ENCODE results near the gene CFAP97D2.
"Not testable (repeated sequence)": the region's sequence is repeated elsewhere in the genome, so short reads cannot be mapped to it uniquely, and the experiment has no call there.

CFAP97D2 gene

GRCh38 chr13:114235697-114236096 lies 56.6 kb downstream of the CFAP97D2 start:
- no peak for DNase-seq (ENCODE audit: low spot score)

- no peak for DNase-seq (ENCODE audit: low spot score)
Observed at GRCh38 chr13:114236227-114236626, 57.2 kb downstream of the CFAP97D2 start.

- no peak for DNase-seq (ENCODE audit: low spot score)
Observed at GRCh38 chr13:114237415-114238112, 58.5 kb downstream of the CFAP97D2 start.

- DNase-seq (ENCODE audit: low spot score): no peak
Observed at GRCh38 chr13:114241918-114242317, 62.9 kb downstream of the CFAP97D2 start.

- DNase-seq (ENCODE audit: low spot score): no peak
Observed at GRCh38 chr13:114243971-114244370, 64.9 kb downstream of the CFAP97D2 start.

- no peak for DNase-seq (ENCODE audit: low spot score)
Observed at GRCh38 chr13:114244637-114245036, 65.6 kb downstream of the CFAP97D2 start.

GRCh38 chr13:114248011-114248410 lies 69.0 kb downstream of the CFAP97D2 start:
- no peak for DNase-seq (ENCODE audit: low spot score)

- no peak for DNase-seq (ENCODE audit: low spot score)
Observed at GRCh38 chr13:114249077-114249476, 70.0 kb downstream of the CFAP97D2 start.

GRCh38 chr13:114251639-114252440 lies 72.8 kb downstream of the CFAP97D2 start:
- DNase-seq (ENCODE audit: low spot score): not testable (repeated sequence)

- DNase-seq (ENCODE audit: low spot score): no peak
Observed at GRCh38 chr13:114256547-114256946, 77.5 kb downstream of the CFAP97D2 start.

- DNase-seq (ENCODE audit: low spot score): no peak
Observed at GRCh38 chr13:114257014-114257413, 78.0 kb downstream of the CFAP97D2 start.

- DNase-seq (ENCODE audit: low spot score): no peak
Observed at GRCh38 chr13:114258589-114258988, 79.5 kb downstream of the CFAP97D2 start.

- DNase-seq (ENCODE audit: low spot score): no peak
Observed at GRCh38 chr13:114259374-114259773, 80.3 kb downstream of the CFAP97D2 start.

GRCh38 chr13:114259974-114260373 lies 80.9 kb downstream of the CFAP97D2 start:
- DNase-seq (ENCODE audit: low spot score): peak; percentile 63

- DNase-seq (ENCODE audit: low spot score): no peak
Observed at GRCh38 chr13:114260814-114261213, 81.8 kb downstream of the CFAP97D2 start.

- DNase-seq (ENCODE audit: low spot score): no peak
Observed at GRCh38 chr13:114261328-114261965, 82.4 kb downstream of the CFAP97D2 start.

- DNase-seq (ENCODE audit: low spot score): no peak
Observed at GRCh38 chr13:114263578-114263977, 84.5 kb downstream of the CFAP97D2 start.

GRCh38 chr13:114264313-114264712 lies 85.3 kb downstream of the CFAP97D2 start:
- not testable (repeated sequence) for DNase-seq (ENCODE audit: low spot score)

- no peak for DNase-seq (ENCODE audit: low spot score)
Observed at GRCh38 chr13:114264886-114265611, 86.0 kb downstream of the CFAP97D2 start.

- DNase-seq (ENCODE audit: low spot score): no peak
Observed at GRCh38 chr13:114266241-114266640, 87.2 kb downstream of the CFAP97D2 start.

- no peak for DNase-seq (ENCODE audit: low spot score)
Observed at GRCh38 chr13:114268344-114269280, 89.6 kb downstream of the CFAP97D2 start.

Measured in Ammon's horn (tissue), 1 donor.